NCI-H526 (cell line): ENCODE measurements around the gene RNF213.
"Not testable (repeated sequence)": the region's sequence is repeated elsewhere in the genome, so short reads cannot be mapped to it uniquely, and the experiment has no call there.

Experiments
- DNase-seq, 2 experiments: peaks; one replicate each; lab custom pipeline; 2025; lab: John Stamatoyannopoulos, UW

RNF213 gene

GRCh38 chr17:80270104-80270503 lies 9.5 kb downstream of the RNF213 start:
- DNase-seq = peak; percentile 47 to 89

DNA sequence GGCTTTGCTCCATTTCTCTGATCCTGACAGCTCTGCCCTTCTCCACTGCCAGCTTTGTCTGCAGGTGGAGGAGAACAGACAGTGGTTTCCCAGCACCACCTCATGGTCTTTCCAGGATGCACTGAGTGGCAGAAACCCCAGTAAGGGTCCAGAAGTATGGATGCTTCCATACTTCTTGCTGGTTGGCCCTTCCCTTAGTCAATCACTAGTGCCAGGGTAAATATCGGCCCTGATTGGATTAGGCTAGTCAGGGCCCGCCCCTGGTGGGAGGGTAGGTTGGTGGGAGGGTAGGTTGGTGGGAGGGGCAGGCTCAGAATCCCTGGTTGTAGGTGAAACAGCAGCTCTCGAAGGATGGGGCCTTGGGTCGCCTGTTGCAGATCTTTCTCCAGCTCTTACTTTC lies 10.2 kb downstream of the RNF213 start:
- DNase-seq = peak; percentile 45 to 65

DNA sequence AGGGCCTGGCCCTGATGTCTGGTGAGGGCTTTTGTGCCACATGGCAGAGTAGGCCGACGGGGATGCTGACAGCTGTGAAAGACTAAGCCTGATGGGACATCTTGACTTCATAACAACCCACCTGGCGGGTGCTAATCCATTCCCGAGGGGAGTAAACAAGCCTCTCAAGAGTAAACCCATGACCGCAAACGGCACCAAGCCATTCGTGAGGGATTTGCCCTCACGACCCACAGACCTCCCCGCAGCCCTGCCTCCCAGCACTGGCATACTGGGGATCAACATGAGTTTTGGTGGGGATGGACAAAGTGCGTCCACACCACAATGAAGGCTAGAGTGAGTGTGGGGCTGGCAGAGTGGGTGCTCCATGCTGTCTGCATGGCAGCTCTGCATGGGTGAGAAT lies 11.7 kb downstream of the RNF213 start:
- DNase-seq = no peak

- no peak for DNase-seq
Measured at GRCh38 chr17:80274331-80274730, 13.7 kb downstream of the RNF213 start.

- no peak for DNase-seq
Measured at GRCh38 chr17:80274871-80275449, 14.3 kb downstream of the RNF213 start.

DNA sequence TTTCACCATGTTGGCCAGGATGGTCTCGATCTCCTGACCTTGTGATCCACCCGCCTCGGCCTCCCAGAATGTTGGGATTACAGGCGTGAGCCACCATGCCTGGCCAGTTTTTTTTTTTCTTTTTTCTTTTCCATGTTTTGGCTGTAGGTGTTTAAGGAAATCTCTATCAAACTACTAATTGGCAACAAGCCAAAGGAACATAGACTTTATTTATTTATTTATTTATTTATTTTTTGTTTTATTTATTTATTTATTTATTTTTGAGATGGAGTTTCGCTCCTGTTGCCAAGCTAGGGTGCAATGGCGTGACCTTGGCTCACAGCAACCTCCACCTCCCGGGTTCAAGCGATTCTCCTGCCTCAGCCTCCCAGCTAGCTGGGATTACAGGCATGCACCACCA lies 15.2 kb downstream of the RNF213 start:
- DNase-seq = not testable (repeated sequence)

DNA sequence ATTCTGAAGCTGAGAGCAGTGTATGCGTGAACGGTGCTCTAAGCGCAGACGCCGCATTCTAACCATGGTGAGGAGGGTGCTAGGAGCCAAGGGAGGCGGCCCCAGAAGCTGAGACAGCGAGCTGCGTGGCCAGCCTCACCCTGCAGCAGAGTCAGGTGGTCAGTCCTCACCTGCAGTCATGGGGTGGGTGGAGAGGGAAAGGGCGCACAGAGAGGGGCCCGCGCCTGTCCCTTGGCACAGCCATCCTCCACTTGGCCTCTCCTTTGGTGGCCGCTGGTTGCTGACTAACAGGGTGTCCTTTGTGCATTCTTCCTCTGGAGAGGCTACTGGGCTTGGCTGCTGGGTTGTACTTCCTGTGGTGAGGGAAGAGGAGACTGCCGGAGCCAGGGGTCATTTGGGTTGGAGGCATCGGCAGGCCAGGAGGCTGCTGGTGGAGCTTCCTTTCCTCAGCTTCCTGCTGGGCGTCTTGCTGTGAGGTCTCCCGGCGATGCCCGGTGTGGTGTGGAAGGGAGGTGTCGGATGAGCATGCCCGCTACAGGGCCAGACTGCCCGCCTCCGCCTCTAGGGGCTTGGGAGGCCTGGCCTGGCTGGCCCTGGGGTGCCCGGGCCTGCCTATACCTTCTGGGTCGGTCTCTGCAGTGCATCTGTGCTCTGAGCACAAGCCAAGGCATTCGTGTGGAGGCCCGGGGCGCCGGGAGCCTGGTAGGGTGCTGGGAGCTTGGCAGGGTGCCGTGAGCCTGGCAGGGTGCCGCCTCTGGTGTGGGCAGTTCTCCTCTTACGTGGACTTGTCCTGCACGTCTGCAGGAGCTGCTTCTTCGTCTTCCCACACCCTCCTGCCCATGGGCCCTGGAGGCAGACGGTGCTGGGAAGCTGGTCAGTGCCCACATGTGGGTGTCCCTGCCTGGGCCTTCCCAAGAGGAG lies 17.4 kb downstream of the RNF213 start:
- no peak for DNase-seq

GRCh38 chr17:80279895-80280294 lies 19.2 kb downstream of the RNF213 start:
- DNase-seq = no peak

- DNase-seq = no peak
Measured at GRCh38 chr17:80281516-80281915, 20.9 kb downstream of the RNF213 start.

GRCh38 chr17:80283116-80283852 lies 22.6 kb downstream of the RNF213 start:
- no peak for DNase-seq

- DNase-seq = peak; percentile 5 to 43
Measured at GRCh38 chr17:80284631-80285030, 24.0 kb downstream of the RNF213 start.

DNA sequence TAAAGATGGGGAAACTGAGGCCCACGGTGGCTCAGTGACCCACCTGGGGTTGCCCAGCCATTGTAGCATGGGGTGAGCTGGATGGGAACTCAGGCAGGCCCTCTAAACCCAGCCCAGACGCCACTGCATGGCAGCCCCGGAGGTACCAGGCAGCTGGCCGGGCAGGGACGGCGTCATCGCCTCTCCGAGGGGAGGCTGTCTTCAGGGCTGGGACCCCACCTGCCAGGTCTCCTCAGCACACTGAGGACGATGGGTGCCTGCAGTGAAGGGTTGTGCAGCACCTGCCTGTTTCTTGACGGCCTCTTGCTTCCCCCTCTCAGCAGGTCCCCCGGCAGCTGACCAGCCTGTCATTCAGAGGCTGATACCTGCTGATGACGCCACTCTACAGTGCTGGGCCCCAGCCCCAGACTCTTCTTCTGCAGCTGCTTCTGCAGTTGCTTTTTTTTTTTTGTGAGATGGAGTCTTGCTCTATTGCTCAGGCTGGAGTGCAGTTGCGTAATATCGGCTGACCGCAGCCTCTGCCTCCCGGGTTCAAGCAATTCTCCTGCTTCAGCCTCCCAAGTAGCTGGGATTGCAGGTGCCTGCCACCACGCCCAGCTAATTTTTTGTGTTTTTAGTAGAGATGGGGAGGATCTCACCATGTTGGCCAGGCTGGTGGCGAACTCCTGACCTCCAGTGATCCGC lies 24.7 kb downstream of the RNF213 start:
- no peak for DNase-seq

DNA sequence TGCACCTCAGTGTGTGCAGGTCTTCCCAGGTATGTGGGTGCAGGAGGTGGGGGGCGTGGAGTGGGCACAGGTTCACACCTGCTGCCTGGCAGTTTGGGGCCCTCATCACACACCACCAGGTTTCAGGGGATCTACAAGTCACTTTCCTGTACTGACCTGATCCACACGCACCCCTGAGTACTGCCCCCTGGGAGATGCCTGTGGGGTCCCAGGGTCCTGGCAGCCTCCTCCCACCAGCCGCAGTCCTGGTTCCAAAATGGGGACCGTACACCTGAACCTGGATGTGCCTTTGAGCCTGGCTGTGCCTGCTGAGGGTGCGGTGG lies 25.9 kb downstream of the RNF213 start:
- DNase-seq = no peak

DNA sequence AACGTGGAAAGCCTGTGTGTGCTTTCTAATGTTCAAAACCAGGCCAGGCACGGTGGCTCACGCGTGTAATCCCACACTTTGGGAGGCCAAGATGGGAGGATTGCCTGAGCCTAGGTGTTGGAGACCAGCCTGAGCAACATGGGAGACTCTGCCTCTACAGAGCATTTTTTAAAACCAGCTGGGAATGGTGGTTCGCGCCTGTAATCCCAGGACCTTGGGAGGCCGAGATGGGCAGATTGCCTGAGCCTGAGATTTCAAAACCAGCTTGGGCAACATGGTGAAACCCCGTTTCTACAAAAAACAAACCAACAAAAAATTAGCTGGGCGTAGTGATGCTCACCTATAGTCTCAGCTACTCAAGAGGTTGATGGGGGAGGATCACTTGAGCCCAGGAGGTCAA lies 26.4 kb downstream of the RNF213 start:
- DNase-seq = no peak

DNA sequence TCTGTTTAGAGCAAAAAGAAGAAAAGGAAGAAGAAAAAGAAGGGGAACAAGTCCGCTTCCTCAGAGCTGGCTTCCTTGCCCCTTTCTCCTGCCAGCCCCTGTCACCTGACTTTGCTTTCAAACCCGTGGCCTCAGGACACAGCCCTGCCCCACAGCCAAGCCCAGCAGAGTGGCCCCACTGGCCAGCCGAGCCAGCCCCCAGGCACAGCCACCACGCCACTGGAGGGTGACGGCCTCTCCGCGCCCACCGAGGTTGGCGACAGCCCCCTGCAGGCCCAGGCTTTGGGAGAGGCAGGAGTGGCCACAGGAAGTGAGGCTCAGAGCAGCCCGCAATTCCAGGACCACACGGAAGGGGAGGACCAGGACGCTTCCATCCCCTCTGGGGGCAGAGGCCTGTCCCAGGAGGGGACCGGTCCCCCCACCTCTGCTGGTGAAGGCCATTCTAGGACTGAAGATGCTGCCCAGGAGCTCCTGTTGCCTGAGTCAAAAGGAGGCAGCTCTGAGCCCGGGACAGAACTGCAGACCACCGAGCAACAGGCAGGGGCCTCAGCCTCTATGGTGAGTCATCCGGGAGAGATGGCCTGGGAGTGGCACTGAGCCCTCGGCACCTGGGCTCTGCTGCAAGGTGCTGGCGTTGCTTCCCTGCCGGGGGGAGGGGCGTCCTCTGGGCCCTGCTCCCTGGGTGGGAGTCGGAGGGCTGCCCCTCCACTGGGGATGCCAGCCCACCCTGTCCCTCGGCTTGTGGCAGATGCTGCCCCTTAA lies 27.3 kb downstream of the RNF213 start:
- DNase-seq = no peak

DNA sequence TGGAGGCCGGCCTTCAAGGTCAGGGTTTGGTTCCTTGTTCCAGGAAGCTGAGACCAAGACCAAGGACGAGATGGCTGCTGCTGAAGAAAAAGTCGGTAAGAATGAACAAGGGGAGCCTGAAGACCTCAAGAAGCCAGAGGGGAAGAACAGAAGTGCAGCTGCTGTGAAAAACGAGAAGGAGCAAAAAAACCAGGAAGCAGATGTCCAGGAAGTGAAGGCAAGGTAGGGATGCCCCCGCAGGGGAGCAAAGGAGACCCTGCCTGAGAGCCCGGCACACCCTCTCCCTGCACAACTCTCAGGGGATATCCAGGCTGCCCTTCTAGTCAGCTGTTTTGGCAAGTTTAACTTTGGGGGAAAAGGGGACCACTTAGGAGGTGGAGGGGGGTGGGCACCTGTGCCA lies 29.0 kb downstream of the RNF213 start:
- no peak for DNase-seq

DNA sequence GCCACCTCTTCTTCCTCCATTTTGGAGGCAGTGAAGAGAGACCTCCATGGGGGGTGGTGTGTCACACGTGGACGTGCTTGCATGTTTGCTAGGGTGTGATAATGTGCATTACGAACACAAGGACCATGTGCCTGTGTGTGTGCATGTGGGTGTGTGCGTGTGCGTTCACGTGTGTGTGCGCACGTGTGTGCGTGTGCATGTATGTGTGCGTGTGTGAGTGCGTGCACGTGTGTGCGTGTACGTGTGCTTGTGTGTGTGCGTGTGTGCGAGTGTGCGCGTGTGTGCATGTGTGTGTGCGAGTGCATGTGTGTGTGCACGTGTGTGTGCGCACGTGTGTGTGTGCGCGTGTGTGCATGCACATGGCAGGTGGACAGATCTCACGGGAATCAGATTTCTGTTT lies 29.5 kb downstream of the RNF213 start:
- no peak for DNase-seq

- DNase-seq = no peak
Measured at GRCh38 chr17:80291260-80291659, 30.6 kb downstream of the RNF213 start.

DNA sequence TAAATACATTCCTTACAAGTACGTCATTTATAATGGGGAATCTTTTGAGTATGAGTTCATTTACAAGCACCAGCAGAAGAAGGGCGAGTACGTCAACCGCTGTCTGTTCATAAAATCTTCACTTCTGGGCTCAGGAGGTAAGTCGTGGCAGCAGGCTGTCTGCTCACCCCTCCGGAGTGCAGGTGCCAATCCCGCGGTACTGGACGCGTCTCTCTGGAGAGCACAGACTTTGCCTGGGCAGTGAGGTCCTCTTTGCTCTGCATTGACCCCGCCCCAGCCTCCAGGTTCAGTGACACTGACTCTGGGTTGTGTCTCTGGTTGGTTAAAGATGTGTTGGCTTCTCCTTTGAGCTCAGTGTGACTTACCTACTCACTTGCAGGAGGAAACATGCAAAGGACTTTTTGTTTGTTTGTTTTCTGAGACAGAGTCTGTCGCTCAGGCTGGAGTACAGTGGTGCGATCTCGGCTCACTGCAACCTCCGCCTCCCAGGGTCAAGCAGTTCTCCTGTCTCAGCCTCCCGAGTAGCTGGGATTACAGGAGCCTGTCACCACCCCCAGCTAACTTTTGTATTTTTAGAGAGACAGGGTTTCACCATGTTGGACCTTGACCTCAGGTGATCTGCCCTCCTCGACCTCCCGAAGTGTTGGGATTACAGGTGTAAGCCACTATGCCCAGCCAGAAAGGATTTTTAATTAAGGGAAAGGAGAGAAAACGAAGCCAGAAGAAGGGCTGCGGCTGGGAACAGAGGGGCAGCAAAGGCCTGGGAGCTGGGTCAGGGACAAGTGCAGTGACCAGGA lies 31.2 kb downstream of the RNF213 start:
- DNase-seq = no peak

- no peak for DNase-seq
Measured at GRCh38 chr17:80292521-80292971, 31.9 kb downstream of the RNF213 start.

DNA sequence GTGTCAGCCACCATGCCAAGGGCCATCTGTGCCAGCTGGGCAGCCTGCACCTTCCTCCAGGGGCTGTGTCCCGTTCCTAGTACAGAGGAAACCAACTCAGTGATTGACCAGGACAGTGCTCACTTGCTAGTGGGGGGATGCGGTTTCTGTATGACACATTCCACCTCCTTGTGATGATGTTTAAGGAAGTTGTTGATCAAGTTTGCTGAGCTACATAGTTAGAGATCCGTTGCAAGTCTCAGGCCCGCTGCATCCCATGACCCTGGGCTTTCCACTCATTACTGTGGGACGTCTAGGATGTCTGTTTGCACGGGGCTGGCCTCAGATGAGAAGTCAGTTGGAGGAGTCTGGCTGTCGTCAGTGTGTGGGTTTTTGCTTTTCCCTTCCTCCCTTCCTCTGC lies 33.6 kb downstream of the RNF213 start:
- no peak for DNase-seq
